ENCODE results near the gene TMEM131. TPM values are rescaled to one million over a fixed set of nuclear protein-coding genes. Genes with fewer than 3 reads are reported as not detected.

TMEM131 gene
- total RNA-seq, 2 donors from 2014 or later = 39.0 to 43.0 TPM

DNA sequence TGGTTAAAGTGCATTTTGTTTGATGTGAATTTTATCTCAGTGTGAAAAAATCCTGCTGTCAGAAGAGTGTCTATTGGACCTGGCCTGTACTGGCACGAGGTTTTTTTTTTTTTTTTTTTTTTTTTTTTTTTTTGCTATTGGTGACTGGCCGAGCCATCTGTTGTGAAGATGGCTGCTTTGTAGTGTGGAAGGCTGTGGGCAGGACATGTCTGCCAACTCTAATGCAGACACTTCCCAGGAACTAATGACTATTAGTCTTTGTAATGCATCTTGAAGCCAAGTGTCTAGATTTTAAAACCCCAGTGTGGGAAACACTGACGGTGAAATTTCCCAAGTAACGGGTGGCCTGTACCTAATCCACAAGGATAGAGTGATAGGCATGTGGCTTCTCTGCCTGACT, 248.0 kb downstream of the TMEM131 start:
- Mint-ChIP-seq H3K27ac (no peak overlapping the region), H3K36me3 (ENCODE audit: low read depth) (peaks cover 23% of the 10 kb centered on the region), H3K4me1 (peaks cover 18% of the 10 kb centered on the region), H3K9me3 (no peaks in the 10 kb centered on the region), H3K27me3 (ENCODE audit: insufficient read depth) (no peaks in the 10 kb centered on the region), H3K4me3 (no peak overlapping the region)
- no peak for DNase-seq
- no peak overlapping the region for H3K4me3 ChIP-seq (ENCODE audit: low read length)
- peaks cover 27% of the 10 kb centered on the region for H3K36me3 ChIP-seq (ENCODE audit: control insufficient read depth, insufficient read depth, low read length)
- H3K27ac ChIP-seq (ENCODE audit: low read depth, low read length) = no peak overlapping the region
- no peaks in the 10 kb centered on the region for H3K9me3 ChIP-seq (ENCODE audit: control insufficient read depth, low read length)
- TF ChIP-seq, protein P1, sequence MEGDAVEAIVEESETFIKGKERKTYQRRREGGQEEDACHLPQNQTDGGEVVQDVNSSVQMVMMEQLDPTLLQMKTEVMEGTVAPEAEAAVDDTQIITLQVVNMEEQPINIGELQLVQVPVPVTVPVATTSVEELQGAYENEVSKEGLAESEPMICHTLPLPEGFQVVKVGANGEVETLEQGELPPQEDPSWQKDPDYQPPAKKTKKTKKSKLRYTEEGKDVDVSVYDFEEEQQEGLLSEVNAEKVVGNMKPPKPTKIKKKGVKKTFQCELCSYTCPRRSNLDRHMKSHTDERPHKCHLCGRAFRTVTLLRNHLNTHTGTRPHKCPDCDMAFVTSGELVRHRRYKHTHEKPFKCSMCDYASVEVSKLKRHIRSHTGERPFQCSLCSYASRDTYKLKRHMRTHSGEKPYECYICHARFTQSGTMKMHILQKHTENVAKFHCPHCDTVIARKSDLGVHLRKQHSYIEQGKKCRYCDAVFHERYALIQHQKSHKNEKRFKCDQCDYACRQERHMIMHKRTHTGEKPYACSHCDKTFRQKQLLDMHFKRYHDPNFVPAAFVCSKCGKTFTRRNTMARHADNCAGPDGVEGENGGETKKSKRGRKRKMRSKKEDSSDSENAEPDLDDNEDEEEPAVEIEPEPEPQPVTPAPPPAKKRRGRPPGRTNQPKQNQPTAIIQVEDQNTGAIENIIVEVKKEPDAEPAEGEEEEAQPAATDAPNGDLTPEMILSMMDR (conservative IDR thresholded peaks at IDR 0.05) = no peak
- no peak overlapping the region for H3K9ac ChIP-seq (ENCODE audit: extremely low read depth, low read length, poor library complexity, severe bottlenecking)
- WGBS, 2 experiments (ENCODE audit: insufficient coverage in 1 of 2, insufficient read length in 1 of 2) = 96 to 100% methylated on average over 1 to 4 of the region's 4 CpGs
- peaks cover 6% of the 10 kb centered on the region for H3K4me1 ChIP-seq (ENCODE audit: control insufficient read depth, insufficient read depth, low read length)
- no peaks in the 10 kb centered on the region for H3K27me3 ChIP-seq (ENCODE audit: control insufficient read depth, insufficient read depth, low read length, poor library complexity, severe bottlenecking)

DNA sequence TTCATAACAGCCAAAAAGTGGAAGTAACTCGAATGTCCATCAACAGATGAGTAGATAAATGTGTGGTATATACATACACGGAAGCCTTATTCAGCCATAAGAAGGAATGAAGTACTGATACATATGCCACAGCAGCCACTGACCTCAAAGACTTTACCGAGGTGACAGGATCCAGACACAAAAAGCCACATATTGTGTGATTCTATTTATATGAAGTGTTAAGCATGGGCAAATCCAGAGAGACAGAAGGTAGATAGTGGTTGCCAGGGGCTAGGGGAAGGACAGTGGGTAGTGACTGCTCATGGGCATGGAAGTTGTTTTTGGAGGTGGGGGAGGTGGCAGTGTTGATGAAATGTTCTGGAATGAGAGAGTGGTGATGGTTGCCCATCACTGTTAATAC, 248.5 kb downstream of the TMEM131 start:
- Mint-ChIP-seq H3K27me3 (ENCODE audit: insufficient read depth) (no peaks in the 10 kb centered on the region), H3K27ac (no peak overlapping the region), H3K9me3 (no peaks in the 10 kb centered on the region), H3K4me3 (no peak overlapping the region), H3K36me3 (ENCODE audit: low read depth) (peaks cover 23% of the 10 kb centered on the region), H3K4me1 (peaks cover 16% of the 10 kb centered on the region)
- Histone ChIP-seq H3K4me1 (ENCODE audit: control insufficient read depth, insufficient read depth, low read length) (peaks cover 3% of the 10 kb centered on the region), H3K9me3 (ENCODE audit: control insufficient read depth, low read length) (no peaks in the 10 kb centered on the region), H3K4me3 (ENCODE audit: low read length) (no peak overlapping the region), H3K27ac (ENCODE audit: low read depth, low read length) (no peak overlapping the region), H3K27me3 (ENCODE audit: control insufficient read depth, insufficient read depth, low read length, poor library complexity, severe bottlenecking) (no peaks in the 10 kb centered on the region), H3K9ac (ENCODE audit: extremely low read depth, low read length, poor library complexity, severe bottlenecking) (no peak overlapping the region), H3K36me3 (ENCODE audit: control insufficient read depth, insufficient read depth, low read length) (peaks cover 22% of the 10 kb centered on the region)
- TF ChIP-seq, protein P1 (conservative IDR thresholded peaks at IDR 0.05) = no peak
- no peak for DNase-seq
- WGBS, 2 experiments (ENCODE audit: insufficient coverage in 1 of 2, insufficient read length in 1 of 2) = 93% methylated on average over 3 of the region's 3 CpGs

DNA sequence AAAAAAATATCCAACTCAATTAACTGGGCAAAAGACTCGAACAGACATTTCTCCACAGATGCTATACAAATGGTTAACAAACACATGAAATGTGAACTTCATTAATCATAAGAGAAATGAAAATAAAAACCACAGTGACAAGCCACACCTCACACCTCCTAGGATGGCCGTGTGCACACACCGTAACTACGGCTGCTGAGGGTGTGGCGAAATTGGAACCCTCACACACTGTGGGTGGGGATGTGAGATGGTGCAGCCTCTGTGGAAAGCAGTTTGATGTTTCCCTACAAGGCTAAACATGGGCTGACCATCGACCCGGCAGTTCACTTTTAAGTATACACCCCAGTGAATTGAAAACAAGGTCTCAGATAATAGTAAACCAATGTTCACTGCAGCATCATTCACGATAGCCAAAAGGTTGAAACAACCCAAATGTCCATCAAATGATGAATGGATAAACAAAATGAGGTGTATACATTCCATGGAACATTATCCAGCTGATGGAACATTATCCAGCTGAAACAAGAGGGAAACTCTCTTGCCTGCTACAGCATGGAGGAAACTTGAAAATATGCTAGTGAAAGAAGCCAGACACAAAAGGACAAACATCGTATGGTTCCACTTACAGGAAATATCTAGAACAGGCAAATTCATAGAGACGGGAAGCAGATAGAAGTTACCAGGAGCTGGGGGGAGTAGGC, 250.1 kb downstream of the TMEM131 start:
- DNase-seq = no peak
- Histone ChIP-seq H3K9me3 (ENCODE audit: control insufficient read depth, low read length) (no peaks in the 10 kb centered on the region), H3K4me1 (ENCODE audit: control insufficient read depth, insufficient read depth, low read length) (no peaks in the 10 kb centered on the region), H3K36me3 (ENCODE audit: control insufficient read depth, insufficient read depth, low read length) (peaks cover 6% of the 10 kb centered on the region), H3K27ac (ENCODE audit: low read depth, low read length) (no peak overlapping the region), H3K9ac (ENCODE audit: extremely low read depth, low read length, poor library complexity, severe bottlenecking) (no peak overlapping the region), H3K27me3 (ENCODE audit: control insufficient read depth, insufficient read depth, low read length, poor library complexity, severe bottlenecking) (no peaks in the 10 kb centered on the region), H3K4me3 (ENCODE audit: low read length) (no peak overlapping the region)
- H3K9me3 Mint-ChIP-seq = no peaks in the 10 kb centered on the region
- TF ChIP-seq, protein P1 (conservative IDR thresholded peaks at IDR 0.05) = no peak
- no peaks in the 10 kb centered on the region for H3K27me3 Mint-ChIP-seq (ENCODE audit: insufficient read depth)
- no peak overlapping the region for H3K27ac Mint-ChIP-seq
- 94 to 95% methylated on average over 8 to 10 of the region's 10 CpGs for WGBS, 2 experiments (ENCODE audit: insufficient coverage in 1 of 2, insufficient read length in 1 of 2)
- no peak overlapping the region for H3K4me3 Mint-ChIP-seq
- H3K4me1 Mint-ChIP-seq = peaks cover 12% of the 10 kb centered on the region
- H3K36me3 Mint-ChIP-seq (ENCODE audit: low read depth) = peaks cover 11% of the 10 kb centered on the region

All from endodermal cell (in vitro differentiated cells).